CD14-positive monocyte (primary cell): ENCODE measurements around the gene TSHR. TPM values are rescaled to one million over a fixed set of nuclear protein-coding genes. Genes with fewer than 3 reads are reported as not detected.

Experiments used
- DNase-seq, 3 donors: peaks; one replicate each; pipeline ENCODE4 v3.0.0-alpha.2; 2011 to 2022
- H2AFZ ChIP-seq: 2 replicates; pipeline ENCODE4 v1.6.0; 2012; ENCODE audit warnings: mild to moderate bottlenecking, low read depth, low read length, inconsistent platforms; ENCODE audit not compliant: insufficient read depth, poor library complexity, severe bottlenecking
- H3K27ac ChIP-seq, 2 donors: 1 replicate in 1 of 2; 2 replicates in 1 of 2; pipeline ENCODE4 v1.5.1; 2012 to 2013; ENCODE audit warnings: low read length in 2 of 2, control low read depth in 1 of 2, inconsistent platforms in 1 of 2, low read depth in 1 of 2, mild to moderate bottlenecking in 1 of 2
- H3K27me3 ChIP-seq, 2 donors: one replicate each; pipeline versions ENCODE4 v1.6.0 to v1.6.1; 2011 to 2013; ENCODE audit warnings: low read length in 2 of 2; ENCODE audit not compliant: control insufficient read depth in 2 of 2, insufficient read depth in 2 of 2
- H3K36me3 ChIP-seq, 2 donors: replicated peaks in 1 of 2; 1 replicate in 1 of 2; 2 replicates in 1 of 2; pipeline versions ENCODE4 v1.5.1 to v1.6.1; 2012 to 2013; ENCODE audit warnings: low read length in 2 of 2, control low read depth in 1 of 2, inconsistent platforms in 1 of 2, mild to moderate bottlenecking in 1 of 2; ENCODE audit not compliant: insufficient read depth in 2 of 2, control insufficient read depth in 1 of 2
- H3K4me1 ChIP-seq, 2 donors: 1 replicate in 1 of 2; 2 replicates in 1 of 2; pipeline versions ENCODE4 v1.5.1 to v1.6.1; 2012 to 2013; ENCODE audit warnings: low read length in 2 of 2, control low read depth in 1 of 2, inconsistent platforms in 1 of 2, mild to moderate bottlenecking in 1 of 2, moderate library complexity in 1 of 2; ENCODE audit not compliant: insufficient read depth in 2 of 2, control insufficient read depth in 1 of 2
- H3K4me2 ChIP-seq: replicated peaks from 2 replicates; pipeline ENCODE3; 2012; ENCODE audit warnings: low read length, moderate library complexity, mild to moderate bottlenecking; ENCODE audit not compliant: poor library complexity, severe bottlenecking; ENCODE audit errors: extremely low read depth
- H3K4me3 ChIP-seq, 3 experiments: fragments of 200-600 bp in 1 of 3; sonication (generic) in 1 of 3; replicated peaks in 1 of 3; 1 replicate in 2 of 3; 2 replicates in 1 of 3; pipeline ENCODE4 v1.5.1; 2011 to 2013; ENCODE audit warnings: low read length in 3 of 3, mild to moderate bottlenecking in 3 of 3, control low read depth in 2 of 3, low read depth in 2 of 3, inconsistent platforms in 1 of 3, moderate library complexity in 1 of 3
- H3K79me2 ChIP-seq: 2 replicates; pipeline ENCODE4 v1.6.0; 2012; ENCODE audit warnings: mild to moderate bottlenecking, control low read depth, inconsistent platforms, low read length, moderate library complexity; ENCODE audit not compliant: insufficient read depth
- H3K9ac ChIP-seq: 2 replicates; pipeline ENCODE4 v1.6.0; 2017; ENCODE audit warnings: low read length, mild to moderate bottlenecking; ENCODE audit not compliant: insufficient read depth, poor library complexity, severe bottlenecking
- H3K9me3 ChIP-seq, 2 donors: replicated peaks in 1 of 2; 1 replicate in 1 of 2; 2 replicates in 1 of 2; pipeline versions ENCODE4 v1.5.1 to v1.6.1; 2012 to 2013; ENCODE audit warnings: low read length in 2 of 2, control low read depth in 1 of 2; ENCODE audit not compliant: control insufficient read depth in 1 of 2, insufficient read depth in 1 of 2
- H4K20me1 ChIP-seq: 2 replicates; pipeline ENCODE4 v1.6.0; 2012; ENCODE audit warnings: mild to moderate bottlenecking, low read length, control low read depth, moderate library complexity; ENCODE audit not compliant: insufficient read depth
- H3K27ac Mint-ChIP-seq, 7 donors: one replicate each; pipeline ENCODE4 v1.8.0; 2020; ENCODE audit warnings: mild to moderate bottlenecking in 7 of 7, mixed read lengths in 7 of 7, moderate library complexity in 6 of 7, inconsistent platforms in 2 of 7
- H3K27me3 Mint-ChIP-seq, 3 donors: one replicate each; pipeline ENCODE4 v1.8.0; 2021 to 2022; ENCODE audit warnings: low read depth in 3 of 3, mild to moderate bottlenecking in 3 of 3, mixed read lengths in 3 of 3, moderate library complexity in 3 of 3, inconsistent platforms in 1 of 3
- H3K36me3 Mint-ChIP-seq, 2 donors: one replicate each; pipeline ENCODE4 v1.8.0; 2020; ENCODE audit warnings: mixed read lengths in 2 of 2, inconsistent platforms in 1 of 2, mild to moderate bottlenecking in 1 of 2
- H3K4me1 Mint-ChIP-seq: one replicate; pipeline ENCODE4 v1.8.0; 2020; ENCODE audit warnings: mild to moderate bottlenecking, mixed read lengths
- H3K4me3 Mint-ChIP-seq, 2 donors: one replicate each; pipeline ENCODE4 v1.8.0; 2020; ENCODE audit warnings: mild to moderate bottlenecking in 2 of 2, mixed read lengths in 2 of 2, moderate library complexity in 1 of 2
- H3K9me3 Mint-ChIP-seq, 7 donors: one replicate each; pipeline ENCODE4 v1.8.0; 2020 to 2022; ENCODE audit warnings: mixed read lengths in 7 of 7, mild to moderate bottlenecking in 6 of 7, moderate library complexity in 6 of 7, inconsistent platforms in 2 of 7
- WGBS: methylation state at CpG from one replicate; pipeline ENCODE4 v1.1.5; 2013; ENCODE audit warnings: missing lambda C conversion rate; ENCODE audit not compliant: insufficient coverage; 5-methylcytosine and 5-hydroxymethylcytosine counted together
- intact Hi-C, 2 donors: fragments of 100-400 bp; cut with micrococcal nuclease; formaldehyde crosslinking; loops; one replicate each; pipeline versions ENCODE4 v1.15.0 to v1.15.1; 2023
- polyA plus RNA-seq, 3 donors: library from polyadenylated mRNA; depleted of rRNA in 1 of 3; unstranded in 2 of 3; stranded (reverse) in 1 of 3; fragments of 300-500 nt in 2 of 3; fragments of >200 nt in 1 of 3; fragmentation: Illumina TruSeq in 2 of 3; gene quantifications; 1 replicate in 2 of 3; 2 replicates in 1 of 3; pipeline ENCODE4 v1.2.3, GENCODE V29; 2012 to 2021
- TF ChIP-seq, protein P1 (sequence below): fragments of 200-600 bp; IDR thresholded peaks from one replicate; pipeline ENCODE4 v1.8.0; 2022; ENCODE audit warnings: antibody characterized with exemption, mild to moderate bottlenecking

Gene TSHR
- polyA plus RNA-seq, 3 donors: not detected

- intact Hi-C loops: loop anchor here in 1 of 2 donors (10.0 kb wide), 1 partner anchor 207 kb away; no protein-coding TSS in a partner anchor
- no peaks in the 10 kb centered on the region for H4K20me1 ChIP-seq
- Mint-ChIP-seq H3K36me3 (no peaks in the 10 kb centered on the region), H3K9me3 (peaks cover 0 to 3% (median 0%) of the 10 kb centered on the region in 7 donors), H3K4me1 (peaks cover 34% of the 10 kb centered on the region), H3K4me3 (no peak overlapping the region), H3K27ac (no peak overlapping the region), H3K27me3 (peaks cover 3 to 14% (median 12%) of the 10 kb centered on the region in 3 donors)
- no peak overlapping the region for H3K4me3 ChIP-seq
- 100% methylated on average over 2 of the region's 2 CpGs for WGBS
- H3K79me2 ChIP-seq: no peaks in the 10 kb centered on the region
- no peak overlapping the region for H3K4me2 ChIP-seq
- H3K4me1 ChIP-seq: peaks cover 18 to 24% of the 10 kb centered on the region in 2 donors
- H2AFZ ChIP-seq: no peak overlapping the region
- no peaks in the 10 kb centered on the region for H3K36me3 ChIP-seq
- no peak overlapping the region for H3K9ac ChIP-seq
- H3K27me3 ChIP-seq: peaks cover 0 to 6% of the 10 kb centered on the region in 2 donors
- no peak overlapping the region for H3K27ac ChIP-seq
- no peaks in the 10 kb centered on the region for H3K9me3 ChIP-seq
- TF ChIP-seq, protein P1, sequence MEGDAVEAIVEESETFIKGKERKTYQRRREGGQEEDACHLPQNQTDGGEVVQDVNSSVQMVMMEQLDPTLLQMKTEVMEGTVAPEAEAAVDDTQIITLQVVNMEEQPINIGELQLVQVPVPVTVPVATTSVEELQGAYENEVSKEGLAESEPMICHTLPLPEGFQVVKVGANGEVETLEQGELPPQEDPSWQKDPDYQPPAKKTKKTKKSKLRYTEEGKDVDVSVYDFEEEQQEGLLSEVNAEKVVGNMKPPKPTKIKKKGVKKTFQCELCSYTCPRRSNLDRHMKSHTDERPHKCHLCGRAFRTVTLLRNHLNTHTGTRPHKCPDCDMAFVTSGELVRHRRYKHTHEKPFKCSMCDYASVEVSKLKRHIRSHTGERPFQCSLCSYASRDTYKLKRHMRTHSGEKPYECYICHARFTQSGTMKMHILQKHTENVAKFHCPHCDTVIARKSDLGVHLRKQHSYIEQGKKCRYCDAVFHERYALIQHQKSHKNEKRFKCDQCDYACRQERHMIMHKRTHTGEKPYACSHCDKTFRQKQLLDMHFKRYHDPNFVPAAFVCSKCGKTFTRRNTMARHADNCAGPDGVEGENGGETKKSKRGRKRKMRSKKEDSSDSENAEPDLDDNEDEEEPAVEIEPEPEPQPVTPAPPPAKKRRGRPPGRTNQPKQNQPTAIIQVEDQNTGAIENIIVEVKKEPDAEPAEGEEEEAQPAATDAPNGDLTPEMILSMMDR: no peak
- no peak for DNase-seq
These were observed 2.8 kb downstream of the TSHR start for GRCh38 chr14:80958226-80958625.

DNA sequence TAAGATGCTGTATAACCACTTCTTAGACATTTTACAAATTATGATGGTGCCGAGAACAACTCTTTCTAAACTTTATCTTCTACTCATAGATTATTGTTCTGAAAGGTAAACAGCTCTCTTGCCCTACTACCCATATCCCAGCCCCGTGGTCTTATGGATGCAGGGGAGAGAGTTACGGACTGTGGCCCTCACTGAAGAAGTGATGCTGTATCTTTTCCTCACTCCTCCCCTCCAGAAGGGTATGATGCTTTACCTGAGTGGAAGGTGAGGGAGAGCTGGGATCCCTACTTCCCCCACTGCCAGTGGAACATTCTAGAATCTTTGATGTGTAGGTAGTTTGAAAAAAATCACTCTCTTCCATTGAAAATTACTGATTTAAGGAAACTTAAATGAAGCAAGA lies 3.5 kb downstream of the TSHR start:
- H3K27ac Mint-ChIP-seq: no peak overlapping the region
- Histone ChIP-seq H2AFZ (peak overlapping the region; percentile 53), H3K27ac (no peak overlapping the region), H3K4me3 (no peak overlapping the region), H3K4me2 (no peak overlapping the region), H3K36me3 (no peaks in the 10 kb centered on the region), H3K79me2 (no peaks in the 10 kb centered on the region), H3K4me1 (peaks cover 18 to 24% of the 10 kb centered on the region in 2 donors), H3K27me3 (peaks cover 0 to 6% of the 10 kb centered on the region in 2 donors), H4K20me1 (no peaks in the 10 kb centered on the region), H3K9me3 (no peaks in the 10 kb centered on the region), H3K9ac (no peak overlapping the region)
- H3K27me3 Mint-ChIP-seq: peaks cover 3 to 14% (median 12%) of the 10 kb centered on the region in 3 donors
- H3K9me3 Mint-ChIP-seq: peaks cover 0 to 3% (median 0%) of the 10 kb centered on the region in 7 donors
- H3K4me1 Mint-ChIP-seq: peaks cover 34% of the 10 kb centered on the region
- TF ChIP-seq, protein P1: no peak
- H3K36me3 Mint-ChIP-seq: no peaks in the 10 kb centered on the region
- no peak overlapping the region for H3K4me3 Mint-ChIP-seq
- no peak for DNase-seq
- intact Hi-C loops: loop anchor here in 1 of 2 donors (10.0 kb wide), 1 partner anchor 206 kb away; no protein-coding TSS in a partner anchor
- WGBS: no CpG with 5 or more reads among the region's 3 CpGs
